ENCODE data around the gene TBC1D21. TPM values are rescaled to one million over a fixed set of nuclear protein-coding genes. Genes with fewer than 3 reads are reported as not detected.
A peak's percentile ranks its signal among the peaks of the same experiment; 100 is the strongest.

TBC1D21 gene
- total RNA-seq, 1 experiment from 2014 or later, result not detected

DNA sequence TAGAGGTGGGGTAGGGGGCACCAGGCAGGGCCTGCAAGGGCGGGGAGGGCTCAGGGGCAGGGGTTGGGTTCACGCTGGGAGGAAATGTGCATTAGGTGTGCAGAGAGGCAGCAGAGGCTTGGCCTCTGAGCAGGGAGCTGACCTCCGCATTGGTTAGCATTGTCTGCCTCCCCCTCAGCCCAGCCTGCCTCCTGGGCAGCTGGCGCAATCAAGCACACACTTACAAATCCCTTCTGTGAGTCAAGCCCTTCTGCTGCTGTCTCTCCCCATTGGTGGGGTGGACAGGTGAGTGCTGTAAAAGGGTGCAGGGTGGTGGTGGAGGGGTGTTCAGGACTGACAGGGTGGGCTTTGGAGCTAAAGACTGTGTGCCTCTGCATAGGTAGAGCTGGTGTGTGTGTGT, 62.2 kb downstream of the TBC1D21 start:
- no peak overlapping the region for H2BK120ac ChIP-seq (ENCODE audit: low read depth, low read length, poor library complexity, severe bottlenecking)
- H4K5ac ChIP-seq (ENCODE audit: insufficient read length, low read depth, low read length), result no peak overlapping the region
- no peak for DNase-seq
- no peak overlapping the region for H3K9ac ChIP-seq (ENCODE audit: extremely low read depth, insufficient read length, low read length)
- no peak overlapping the region for H3K4me2 ChIP-seq (ENCODE audit: insufficient read depth, insufficient read length, low read length)
- H3K27me3 ChIP-seq (ENCODE audit: insufficient read depth, low read length), result no peaks in the 10 kb centered on the region
- H2AK5ac ChIP-seq (ENCODE audit: insufficient read length, low read length), result no peak overlapping the region
- H2BK12ac ChIP-seq (ENCODE audit: insufficient read length, low read depth, low read length), result no peak overlapping the region
- peak overlapping the region in 1 of 3 experiments; percentile 46; a peak in 2 of 7 replicates for H3K27ac Mint-ChIP-seq
- H3K18ac ChIP-seq (ENCODE audit: insufficient read length, low read depth, low read length), result no peak overlapping the region
- H3K79me1 ChIP-seq (ENCODE audit: insufficient read depth, low read depth, low read length, poor library complexity, severe bottlenecking), result no peaks in the 10 kb centered on the region
- no peak overlapping the region for H2AFZ ChIP-seq (ENCODE audit: low read length)
- H2BK15ac ChIP-seq (ENCODE audit: low read depth, low read length), result no peak overlapping the region
- no CpG with 5 or more reads among the region's 4 CpGs for WGBS (ENCODE audit: extremely low coverage, insufficient read length, low lambda C conversion rate)
- TF ChIP-seq, protein P1, sequence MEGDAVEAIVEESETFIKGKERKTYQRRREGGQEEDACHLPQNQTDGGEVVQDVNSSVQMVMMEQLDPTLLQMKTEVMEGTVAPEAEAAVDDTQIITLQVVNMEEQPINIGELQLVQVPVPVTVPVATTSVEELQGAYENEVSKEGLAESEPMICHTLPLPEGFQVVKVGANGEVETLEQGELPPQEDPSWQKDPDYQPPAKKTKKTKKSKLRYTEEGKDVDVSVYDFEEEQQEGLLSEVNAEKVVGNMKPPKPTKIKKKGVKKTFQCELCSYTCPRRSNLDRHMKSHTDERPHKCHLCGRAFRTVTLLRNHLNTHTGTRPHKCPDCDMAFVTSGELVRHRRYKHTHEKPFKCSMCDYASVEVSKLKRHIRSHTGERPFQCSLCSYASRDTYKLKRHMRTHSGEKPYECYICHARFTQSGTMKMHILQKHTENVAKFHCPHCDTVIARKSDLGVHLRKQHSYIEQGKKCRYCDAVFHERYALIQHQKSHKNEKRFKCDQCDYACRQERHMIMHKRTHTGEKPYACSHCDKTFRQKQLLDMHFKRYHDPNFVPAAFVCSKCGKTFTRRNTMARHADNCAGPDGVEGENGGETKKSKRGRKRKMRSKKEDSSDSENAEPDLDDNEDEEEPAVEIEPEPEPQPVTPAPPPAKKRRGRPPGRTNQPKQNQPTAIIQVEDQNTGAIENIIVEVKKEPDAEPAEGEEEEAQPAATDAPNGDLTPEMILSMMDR (conservative IDR thresholded peaks at IDR 0.05), result no peak
- no peak overlapping the region for H3K27ac ChIP-seq (ENCODE audit: insufficient read length, low read depth, low read length)
- no peak overlapping the region for H4K8ac ChIP-seq (replicated peaks; ENCODE audit: insufficient read length, low read depth, low read length)
- H3K79me2 ChIP-seq (ENCODE audit: insufficient read depth, low read length), result no peaks in the 10 kb centered on the region
- H3K9me3 ChIP-seq (ENCODE audit: control insufficient read depth, low read depth, low read length), result no peaks in the 10 kb centered on the region
- H3K56ac ChIP-seq (ENCODE audit: insufficient read length, low read depth, low read length), result no peak overlapping the region
- H3T11ph ChIP-seq (ENCODE audit: low read length), result no peak overlapping the region
- H3K9me3 Mint-ChIP-seq, result no peaks in the 10 kb centered on the region
- no peaks in the 10 kb centered on the region for H3K4me1 ChIP-seq (ENCODE audit: insufficient read depth, low read length)
- H4K20me1 ChIP-seq (ENCODE audit: control insufficient read depth, insufficient read depth, insufficient read length), result no peaks in the 10 kb centered on the region
- peaks cover 3% of the 10 kb centered on the region for H3K27me3 Mint-ChIP-seq (ENCODE audit: low read depth)
- H3K4ac ChIP-seq (ENCODE audit: low read depth, low read length), result no peak overlapping the region
- H2BK20ac ChIP-seq (ENCODE audit: low read depth, low read length, poor library complexity, severe bottlenecking), result no peak overlapping the region
- H3K4me3 Mint-ChIP-seq, result no peak overlapping the region
- H3K36me3 Mint-ChIP-seq (ENCODE audit: insufficient read depth in 1 of 3, low read depth in 3 of 3), result no peaks in the 10 kb centered on the region
- no peak overlapping the region for H3K23ac ChIP-seq (ENCODE audit: insufficient read length, low read depth, low read length)
- no peaks in the 10 kb centered on the region for H3K23me2 ChIP-seq (ENCODE audit: insufficient read length, low read depth, low read length, poor library complexity, severe bottlenecking)
- H4K91ac ChIP-seq (ENCODE audit: insufficient read length, low read depth, low read length), result no peak overlapping the region
- H3K14ac ChIP-seq (ENCODE audit: insufficient read depth, low read length), result no peak overlapping the region
- peaks cover 16 to 23% of the 10 kb centered on the region in 2 experiments for H3K4me1 Mint-ChIP-seq
- H2BK5ac ChIP-seq (ENCODE audit: insufficient read length, low read length), result no peak overlapping the region

Measured in H9 (cell line).